Stimulated activated CD8-positive, alpha-beta memory T cell treated with anti-CD3 and anti-CD28 coated beads, Interleukin-15, amount 100 ng/mL, for 4 hours (primary cell): ENCODE measurements around the gene DDT.
"Not testable (repeated sequence)": the region's sequence is repeated elsewhere in the genome, so short reads cannot be mapped to it uniquely, and the experiment has no call there.

Experiments used
- DNase-seq, 2 donors: peaks; one replicate each; pipeline ENCODE4 v3.0.0-alpha.2; 2020; ENCODE audit warnings: low read depth in 2 of 2

Gene DDT

GRCh38 chr22:23974345-23974744 lies at the start of gene DDT:
Gene DDT (minus strand): TSS chr22:23974441. CDS start chr22:23974414, 27 bp downstream.
- not testable (repeated sequence) for DNase-seq

- no peak for DNase-seq
Measured at GRCh38 chr22:24023204-24023789, 49.1 kb upstream of the DDT start.

- DNase-seq, result no peak
Measured at GRCh38 chr22:24021304-24021703, 47.1 kb upstream of the DDT start.

- no peak for DNase-seq
Measured at GRCh38 chr22:24016156-24016555, 41.9 kb upstream of the DDT start.

- DNase-seq, result no peak
Measured at GRCh38 chr22:24011735-24012068, 37.5 kb upstream of the DDT start.

DNA sequence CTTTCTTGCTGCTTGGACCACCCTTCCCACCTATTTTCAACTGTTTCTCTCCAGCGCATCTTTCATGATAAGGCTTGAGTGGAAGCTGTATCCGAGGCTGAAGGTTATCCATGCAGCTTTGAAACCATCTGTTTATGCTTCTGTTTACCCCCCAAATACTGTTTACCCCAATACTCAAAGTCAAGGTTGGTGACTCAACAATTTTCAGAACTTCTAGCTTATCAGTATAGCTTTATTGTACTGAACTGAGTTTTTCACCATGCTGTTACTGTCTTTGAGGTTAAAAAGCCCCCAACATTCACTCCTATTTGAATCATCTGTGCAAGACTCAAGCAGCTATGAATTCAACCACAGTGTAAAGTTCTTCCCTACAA lies 35.8 kb upstream of the DDT start:
- no peak for DNase-seq

DNA sequence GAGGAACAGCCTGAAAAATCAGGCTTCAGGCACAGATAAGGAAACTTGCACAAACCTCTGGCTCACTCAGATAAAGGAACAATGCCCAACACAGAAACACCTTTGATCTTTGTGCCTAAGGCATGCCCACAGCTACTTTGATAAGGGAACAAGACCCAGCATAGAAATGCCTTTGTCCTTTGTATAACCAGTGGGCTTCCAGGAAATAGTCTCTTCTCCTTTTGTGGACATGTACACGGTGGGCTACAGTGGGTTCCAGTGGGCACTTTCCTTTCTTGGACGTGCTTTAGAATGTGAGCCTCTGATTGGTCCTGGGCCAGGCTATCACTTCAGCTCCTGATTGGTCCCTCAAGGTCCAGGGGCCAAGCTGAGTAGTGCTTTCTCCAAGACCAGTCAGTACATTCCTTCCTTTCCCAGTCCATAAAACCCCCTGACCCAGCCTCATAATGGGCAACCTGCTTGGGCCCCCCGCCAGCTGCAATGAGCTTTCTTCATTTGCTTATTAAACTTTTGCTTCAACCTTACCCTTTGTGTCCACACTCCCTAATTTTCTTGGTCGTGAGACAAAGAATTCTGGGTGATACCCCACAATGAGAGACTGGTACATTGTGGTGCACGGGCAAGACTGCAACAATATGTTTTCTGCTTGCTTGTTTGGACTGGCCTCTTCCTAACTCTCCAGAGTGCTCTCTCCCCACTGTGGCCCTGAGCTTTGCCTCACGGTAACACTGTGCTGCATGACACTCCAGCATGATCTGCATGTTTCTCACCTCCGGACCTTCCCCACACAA lies 35.2 kb upstream of the DDT start:
- DNase-seq, result no peak

GRCh38 chr22:24008381-24009226 lies 34.4 kb upstream of the DDT start:
- no peak for DNase-seq

DNA sequence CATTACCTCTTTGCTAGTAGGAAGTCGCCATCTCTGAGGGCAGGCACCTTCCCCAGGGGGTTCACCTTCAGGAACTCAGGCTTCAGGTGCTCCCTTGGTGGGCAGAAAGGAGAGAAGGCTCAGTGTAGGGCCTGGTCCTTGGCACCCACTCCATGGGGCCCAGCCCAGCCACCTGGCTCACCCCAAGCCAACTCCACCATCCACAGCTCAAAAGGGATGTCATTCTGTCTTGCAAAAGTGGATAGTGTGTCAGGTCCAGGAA lies 33.7 kb upstream of the DDT start:
- no peak for DNase-seq

DNA sequence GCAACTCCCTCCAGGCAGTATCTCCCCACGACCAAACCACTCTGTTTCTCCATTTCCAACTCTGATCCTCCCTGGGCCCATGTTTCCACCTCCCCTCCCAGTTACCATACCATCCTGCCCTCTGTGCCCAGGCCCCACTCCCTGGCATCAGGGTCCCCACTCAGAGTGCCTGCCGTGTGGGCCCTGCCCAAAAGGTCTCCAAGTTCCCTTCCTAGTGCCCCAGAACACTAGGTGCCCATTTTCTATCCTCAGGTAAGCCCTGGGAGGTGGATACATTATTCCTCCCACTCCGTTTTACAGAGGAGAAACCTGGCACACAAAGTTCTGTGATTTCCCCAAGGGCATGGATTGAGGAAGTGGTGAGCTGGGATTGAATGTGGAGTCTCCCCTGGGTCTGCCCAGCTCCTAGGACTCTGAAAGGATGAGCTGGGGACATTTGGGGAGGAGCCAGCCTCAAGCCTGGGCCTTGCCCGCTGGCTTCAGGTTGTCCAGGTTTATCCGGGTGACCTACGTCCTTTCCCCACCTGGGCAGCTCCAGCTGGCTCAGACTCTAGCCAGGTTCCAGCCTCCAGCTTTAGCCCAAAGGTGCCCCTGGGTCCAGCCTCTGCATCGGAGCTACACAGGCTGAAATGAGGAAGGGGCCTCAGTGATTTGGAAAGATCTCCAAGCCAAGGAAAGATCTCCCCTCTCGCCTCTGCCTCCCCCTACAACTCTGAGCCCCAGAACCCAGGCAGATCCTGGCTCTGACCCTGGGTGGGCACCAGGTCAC lies 33.2 kb upstream of the DDT start:
- DNase-seq, result no peak

DNA sequence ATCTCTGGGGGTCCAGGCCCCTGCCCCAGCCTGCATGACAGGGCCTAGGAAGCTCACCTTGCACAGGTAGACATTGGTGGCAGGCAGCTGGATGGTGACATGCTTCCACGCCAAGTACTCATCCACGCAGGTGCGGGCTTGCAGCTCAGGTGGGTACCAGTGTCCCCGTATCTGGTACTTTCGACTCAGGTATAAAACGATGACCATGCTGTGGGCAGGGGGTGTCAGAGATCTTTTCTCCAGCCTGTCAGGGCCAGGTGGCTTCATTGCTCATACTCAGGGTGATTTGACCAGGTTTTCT lies 32.6 kb upstream of the DDT start:
- no peak for DNase-seq

DNA sequence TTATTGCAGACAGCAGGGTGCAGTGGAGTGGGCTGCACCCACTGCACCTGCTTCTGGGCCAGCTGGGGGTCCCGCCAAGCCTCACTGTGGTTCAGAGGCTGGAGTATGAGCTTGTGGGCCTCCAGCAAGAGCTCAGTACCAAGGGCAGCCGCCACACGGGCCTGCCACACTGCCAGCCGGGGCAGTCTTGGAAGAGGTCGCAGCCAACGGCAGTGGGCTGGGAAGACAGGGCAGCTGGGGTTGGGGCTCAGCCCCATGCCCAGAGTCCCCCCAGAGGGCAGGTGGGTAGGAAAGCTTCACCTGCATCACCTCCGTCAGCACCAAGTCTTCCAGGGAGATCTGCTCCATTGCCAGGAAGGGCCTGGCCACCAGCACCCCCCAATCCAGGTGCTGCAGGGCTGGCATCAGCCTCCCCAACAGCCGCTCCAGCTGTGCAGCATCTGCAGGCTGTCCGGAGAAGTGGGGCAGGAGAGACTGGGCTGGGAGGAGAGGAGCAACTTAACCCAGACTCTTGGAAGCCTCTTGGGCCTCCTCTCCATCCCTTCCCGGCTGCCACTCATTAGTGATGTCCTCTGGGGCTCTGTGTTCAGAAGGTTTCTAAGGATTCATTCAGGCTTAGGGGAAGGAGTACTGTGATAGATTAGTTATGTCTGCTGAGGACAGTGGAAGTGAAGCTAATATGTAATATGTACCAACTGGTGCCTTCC lies 32.1 kb upstream of the DDT start:
- DNase-seq, result no peak

DNA sequence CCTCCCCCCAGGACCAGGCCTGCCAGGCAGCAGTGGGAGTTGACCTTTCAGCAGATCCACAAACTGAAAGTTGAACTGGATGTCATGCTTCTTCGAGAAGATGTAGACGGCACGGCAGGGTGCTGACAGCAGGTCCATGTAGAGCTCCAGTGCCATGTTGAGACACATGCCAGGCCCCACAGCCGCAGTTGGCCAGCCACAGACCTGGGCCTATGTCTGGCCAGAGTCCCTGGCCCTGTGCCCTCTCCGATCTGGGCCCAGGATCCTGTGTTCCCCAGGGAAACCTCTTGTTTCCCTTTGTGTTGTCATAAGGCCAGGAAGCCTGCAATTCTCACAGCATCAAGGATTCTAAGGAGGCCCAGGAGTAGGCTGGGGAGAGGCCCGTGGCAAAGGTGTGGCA lies 31.0 kb upstream of the DDT start, which contains the start of gene GSTT4:
TSS of gene GSTT4 (minus strand) at position 253 of the 400 bp plus-strand sequence. CDS start at position 156, 97 bp downstream.
- DNase-seq, result no peak

GRCh38 chr22:24003887-24004286 lies 29.6 kb upstream of the DDT start:
- DNase-seq, result no peak

DNA sequence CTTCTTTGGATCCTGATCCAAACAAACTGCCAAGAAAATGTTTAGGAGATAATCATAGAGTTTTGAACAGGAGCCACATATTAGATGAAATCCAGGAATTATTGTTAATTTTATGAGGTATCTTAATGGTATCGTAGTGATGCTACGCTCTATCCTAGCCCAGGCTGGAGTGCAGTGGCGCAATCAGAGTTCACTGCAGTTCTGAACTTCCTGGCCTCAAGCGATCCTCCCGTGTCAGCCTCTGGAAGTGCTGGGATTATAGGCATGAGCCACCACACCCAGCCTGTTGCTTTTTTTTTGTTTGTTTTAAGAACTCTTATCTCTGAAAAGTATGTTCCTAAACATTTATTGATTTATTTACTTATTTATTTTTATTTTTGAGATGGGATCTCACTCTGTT lies 28.6 kb upstream of the DDT start:
- no peak for DNase-seq

- no peak for DNase-seq
Measured at GRCh38 chr22:24002272-24002671, 28.0 kb upstream of the DDT start.

DNA sequence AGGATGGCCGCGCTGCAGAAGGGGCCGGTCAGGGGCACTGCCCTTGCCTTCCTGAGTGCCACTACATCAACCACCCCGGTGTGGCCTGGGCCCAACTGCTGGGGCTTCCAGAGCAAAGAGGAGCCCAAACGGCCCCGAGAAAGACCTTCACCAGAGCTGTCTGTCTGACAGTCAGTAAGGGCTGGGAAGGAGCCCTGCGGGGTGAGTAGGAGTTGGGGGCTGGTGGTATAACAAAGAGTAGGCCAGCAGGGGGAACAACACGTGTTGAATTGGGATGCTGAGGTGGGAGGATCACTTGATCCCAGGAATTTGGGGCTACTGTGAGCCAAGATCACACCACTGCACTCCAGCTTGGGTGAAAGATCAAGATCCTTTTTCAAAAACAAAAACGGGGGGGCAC lies 27.1 kb upstream of the DDT start:
- DNase-seq, result no peak

GRCh38 chr22:23999779-24000178 lies 25.5 kb upstream of the DDT start:
- DNase-seq, result not testable (repeated sequence)

DNA sequence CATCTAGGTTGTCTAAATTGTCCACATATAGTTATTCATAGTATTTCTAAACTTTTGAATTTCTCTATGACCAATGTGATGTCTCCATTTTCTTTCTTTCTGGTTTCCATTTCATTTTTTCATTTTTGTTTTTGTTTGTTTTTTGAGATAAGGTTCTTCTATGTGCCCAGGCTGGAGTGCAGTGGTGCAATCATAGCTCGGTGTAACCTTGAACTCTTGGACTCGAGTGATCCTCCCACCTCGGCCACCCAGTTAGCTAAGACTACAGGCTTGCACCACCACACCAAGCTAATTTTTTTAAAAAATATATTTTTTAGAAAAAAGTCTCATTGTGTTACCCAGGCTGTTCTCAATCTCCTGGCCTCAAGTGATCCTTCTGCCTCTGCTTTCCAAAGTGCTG lies 22.9 kb upstream of the DDT start:
- no peak for DNase-seq

GRCh38 chr22:23993581-23994177 lies 19.4 kb upstream of the DDT start:
- DNase-seq, result not testable (repeated sequence)

- DNase-seq, result not testable (repeated sequence)
Measured at GRCh38 chr22:23993080-23993479, 18.8 kb upstream of the DDT start.
